NCI-H187 (cell line): Measurements from ENCODE around the gene KRT85.

Experiments used
- DNase-seq, 2 experiments: peaks; one replicate each; lab custom pipeline; 2025; lab: John Stamatoyannopoulos, UW

The KRT85 gene

GRCh38 chr12:52367876-52368275 is 595 bp upstream of the KRT85 start:
- DNase-seq = no peak

DNA sequence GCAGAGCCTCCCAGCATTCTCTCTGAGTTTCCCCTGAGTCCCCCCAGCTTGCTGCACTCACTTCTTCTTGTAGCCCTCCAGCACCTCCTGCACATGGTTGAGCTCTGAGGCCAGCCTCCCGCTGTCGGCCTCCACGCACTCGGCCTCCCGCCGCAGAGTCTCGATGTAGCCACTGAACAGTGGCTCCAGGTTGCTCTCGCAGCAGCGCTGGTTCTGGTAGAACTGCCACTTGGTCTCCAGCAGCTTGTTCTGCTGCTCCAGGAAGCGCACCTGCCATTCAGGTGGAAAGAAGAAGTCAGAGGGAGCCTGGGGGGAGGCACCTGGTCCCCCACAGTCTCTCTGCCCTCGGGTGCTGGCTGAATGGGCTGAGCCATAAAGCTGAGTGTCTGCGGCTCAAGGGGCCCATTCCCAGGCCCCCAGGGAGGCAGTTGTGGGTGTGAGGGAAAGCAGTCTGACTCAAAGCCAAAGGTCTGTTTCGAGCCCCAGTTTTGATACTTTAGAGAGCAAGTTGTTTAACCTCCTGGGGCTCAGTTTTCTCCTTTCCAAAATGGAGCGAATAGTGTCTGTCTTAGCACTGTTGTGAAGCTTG is 2.3 kb downstream of the KRT85 start:
- DNase-seq = no peak

DNA sequence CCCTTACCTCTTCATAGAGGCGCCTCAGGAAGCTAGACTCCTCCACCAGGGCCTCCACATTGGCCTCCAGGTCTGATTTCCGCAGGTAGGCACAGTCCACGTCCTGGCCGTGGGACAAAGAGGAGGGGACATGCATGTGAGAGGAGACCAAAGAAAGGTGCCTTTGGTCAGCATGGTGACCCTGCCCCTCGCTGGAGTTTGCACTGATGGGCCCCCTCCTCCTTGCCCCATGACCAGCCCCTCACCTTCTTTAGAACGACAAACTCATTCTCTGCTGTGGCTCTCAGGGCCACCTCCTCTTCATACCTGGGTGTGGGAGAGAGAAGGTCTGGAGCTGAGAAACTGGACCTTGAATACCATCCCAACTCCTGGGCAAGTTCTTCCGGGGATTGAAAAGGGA is 3.2 kb downstream of the KRT85 start:
- DNase-seq = no peak

DNA sequence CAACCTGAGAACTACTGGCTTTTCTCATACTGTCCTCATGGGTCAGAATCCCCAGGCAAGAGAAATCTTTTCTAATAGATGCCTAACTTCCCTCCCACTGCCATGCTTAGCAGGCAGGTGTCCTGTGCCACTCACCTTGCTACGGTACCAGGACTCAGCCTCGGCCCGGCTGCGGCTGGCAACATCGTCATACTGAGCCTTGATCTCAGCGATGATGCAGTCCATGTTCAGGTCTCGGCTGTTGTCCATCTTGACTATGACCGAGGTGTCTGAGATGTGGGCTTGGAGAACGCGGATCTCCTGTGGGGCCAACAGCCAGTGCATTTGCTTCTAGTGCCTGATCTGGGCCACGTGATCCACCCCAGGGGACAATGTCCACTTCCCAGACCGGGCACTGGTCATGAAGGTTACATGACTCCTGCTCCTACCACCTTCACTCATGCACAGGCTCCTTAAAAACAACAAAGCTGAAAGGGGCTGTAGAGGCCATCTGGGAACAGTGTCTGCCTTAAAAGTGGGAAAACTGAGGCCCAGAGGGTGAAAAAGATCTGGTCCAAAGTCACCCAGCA is 4.1 kb downstream of the KRT85 start:
- DNase-seq = no peak

- DNase-seq = no peak
Measured at GRCh38 chr12:52362118-52362726, 5.1 kb downstream of the KRT85 start.

DNA sequence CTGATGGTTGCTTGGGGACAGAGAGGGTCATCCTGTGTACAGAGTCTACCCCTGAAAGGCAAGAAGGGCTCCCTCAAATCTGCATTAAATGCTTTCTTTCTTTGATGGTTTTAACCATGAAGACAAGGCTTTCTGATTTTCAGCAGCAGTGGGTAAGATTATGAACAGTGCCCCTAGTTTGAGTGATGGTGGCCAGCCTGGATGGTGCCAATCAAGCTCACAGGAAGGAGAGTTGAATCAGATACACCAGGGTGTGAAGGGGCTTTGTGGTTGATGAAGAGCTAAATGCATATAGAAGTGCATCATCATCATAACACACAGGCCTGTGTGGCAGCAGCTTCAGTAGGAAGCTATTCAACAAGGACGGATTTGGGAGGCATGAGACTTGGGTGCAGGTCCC is 5.7 kb downstream of the KRT85 start:
- no peak for DNase-seq

GRCh38 chr12:52360663-52361271 is 6.5 kb downstream of the KRT85 start:
- no peak for DNase-seq

DNA sequence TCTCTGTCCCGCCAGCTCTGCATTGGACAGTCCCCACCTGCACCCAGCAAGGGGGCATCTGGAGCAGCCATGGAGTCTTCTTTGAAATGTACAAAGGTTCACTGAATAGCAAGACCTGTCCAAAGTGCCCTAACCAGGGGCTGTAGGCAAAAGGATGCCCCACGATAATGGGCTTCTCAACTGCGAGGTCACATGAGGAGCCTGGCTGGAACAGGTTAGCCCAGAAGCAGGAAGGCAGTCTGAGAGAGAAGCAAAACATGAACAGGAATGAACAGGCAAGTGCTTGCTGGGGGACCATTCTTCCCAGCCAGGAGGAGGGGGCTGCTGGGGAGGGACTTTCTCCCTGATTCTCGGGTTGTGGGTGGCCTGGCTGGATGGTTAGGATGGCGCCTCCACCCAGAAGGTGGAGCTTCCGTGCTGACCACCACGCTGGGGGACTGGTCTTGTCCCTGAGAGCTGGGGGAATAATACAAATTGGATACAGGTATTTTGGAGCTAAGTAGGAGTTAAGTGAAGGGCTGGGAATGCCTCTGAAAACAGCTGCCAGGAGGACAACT is 7.1 kb downstream of the KRT85 start:
- DNase-seq = no peak

DNA sequence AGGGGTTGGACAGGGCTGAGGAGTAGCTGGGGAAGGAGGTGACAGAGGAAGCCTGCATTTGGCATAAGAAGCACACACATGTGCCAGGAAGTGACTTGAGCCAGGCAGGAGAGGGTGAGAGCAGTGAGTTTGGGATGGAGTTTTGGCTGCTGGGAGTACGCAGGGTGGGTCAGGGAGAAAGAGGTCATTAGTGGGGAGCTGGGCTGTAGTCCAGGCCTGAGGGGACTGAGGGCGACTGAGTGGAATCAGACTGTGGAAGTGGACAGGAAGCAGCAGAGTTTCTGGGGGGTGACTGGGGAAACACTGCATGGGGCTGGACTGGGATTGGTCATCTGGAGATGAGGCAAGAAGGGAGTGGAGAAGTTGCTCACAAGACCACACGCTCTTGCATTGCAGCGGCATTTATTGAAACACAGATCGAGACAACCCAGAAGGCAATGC is 7.6 kb downstream of the KRT85 start:
- no peak for DNase-seq

DNA sequence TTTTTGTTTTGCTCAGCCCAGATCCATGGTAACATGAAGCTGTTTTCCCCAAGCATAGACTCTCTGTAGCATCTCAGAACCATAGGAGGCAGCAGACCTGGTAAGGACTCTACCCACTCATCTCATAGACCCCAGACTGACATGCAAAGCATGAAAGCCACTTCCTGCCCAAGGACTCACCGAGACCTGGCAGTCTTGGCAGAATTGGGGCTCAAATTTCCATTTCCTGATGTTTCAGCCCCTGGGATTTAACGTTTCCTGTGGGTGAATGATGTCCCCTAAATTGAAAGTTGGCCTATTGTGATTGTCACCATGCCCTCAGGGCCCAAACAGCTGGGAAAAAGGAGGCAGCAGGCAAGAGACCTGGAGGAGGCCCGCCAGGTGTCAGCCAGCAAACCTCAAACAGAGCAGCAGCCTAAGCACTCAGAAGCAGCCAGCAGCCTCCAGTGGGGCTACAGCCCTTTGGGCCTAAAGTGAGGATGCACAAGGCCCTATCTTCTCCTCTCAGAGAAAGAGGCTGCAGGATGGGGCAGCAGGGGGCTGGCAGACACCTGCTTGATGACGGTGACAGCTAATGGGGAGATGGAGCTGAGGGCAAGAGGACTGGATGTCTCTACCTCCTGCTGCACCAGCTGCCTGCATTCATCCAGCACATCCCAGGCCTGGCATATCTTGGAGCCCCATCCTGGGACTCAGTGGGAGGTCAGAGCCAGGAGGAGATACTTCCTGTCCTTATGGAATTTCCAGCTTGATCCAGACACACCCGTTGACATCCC is 8.5 kb downstream of the KRT85 start:
- no peak for DNase-seq

GRCh38 chr12:52356762-52357580 is 10.3 kb downstream of the KRT85 start:
- no peak for DNase-seq

GRCh38 chr12:52356031-52356761 is 11.1 kb downstream of the KRT85 start:
- no peak for DNase-seq

DNA sequence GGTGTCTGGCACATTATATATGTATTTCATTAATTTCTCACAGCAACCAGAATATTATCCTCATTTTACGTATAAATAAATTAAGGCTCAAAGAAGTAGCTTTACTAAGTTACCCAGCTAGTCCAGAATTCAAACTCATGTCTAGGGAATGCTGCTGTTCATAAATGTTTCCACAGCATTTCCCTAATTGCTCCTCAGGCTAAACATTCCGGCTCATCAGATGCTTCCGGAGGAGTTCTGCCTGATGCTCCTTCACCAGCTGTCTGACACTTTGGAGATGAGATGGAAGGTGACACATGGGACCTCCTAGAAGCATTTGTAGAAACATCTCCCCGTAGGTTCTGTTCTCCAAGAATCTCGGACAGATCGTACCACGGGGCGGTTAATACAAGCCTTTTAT is 12.1 kb downstream of the KRT85 start:
- no peak for DNase-seq

DNA sequence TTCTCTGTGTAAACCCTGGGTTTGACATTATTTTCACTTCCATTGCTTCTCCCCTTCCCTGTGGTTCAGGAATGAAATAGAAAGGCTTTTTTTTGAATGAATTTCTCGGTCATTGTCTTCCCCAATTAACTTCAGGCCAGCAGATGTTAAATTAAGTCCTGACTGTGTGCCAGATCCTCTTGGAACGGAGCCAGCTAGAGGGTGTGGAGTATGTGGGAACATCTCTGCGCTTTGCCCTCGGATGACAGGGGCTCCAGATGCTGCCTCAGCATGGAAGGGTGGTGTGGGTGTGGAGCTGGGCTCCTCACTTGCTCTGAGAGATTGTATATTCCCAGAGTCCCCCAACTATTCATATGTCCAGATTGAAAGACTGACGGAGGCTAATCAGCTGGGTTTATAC is 13.1 kb downstream of the KRT85 start:
- DNase-seq = no peak

GRCh38 chr12:52353766-52354165 is 13.5 kb downstream of the KRT85 start:
- no peak for DNase-seq

DNA sequence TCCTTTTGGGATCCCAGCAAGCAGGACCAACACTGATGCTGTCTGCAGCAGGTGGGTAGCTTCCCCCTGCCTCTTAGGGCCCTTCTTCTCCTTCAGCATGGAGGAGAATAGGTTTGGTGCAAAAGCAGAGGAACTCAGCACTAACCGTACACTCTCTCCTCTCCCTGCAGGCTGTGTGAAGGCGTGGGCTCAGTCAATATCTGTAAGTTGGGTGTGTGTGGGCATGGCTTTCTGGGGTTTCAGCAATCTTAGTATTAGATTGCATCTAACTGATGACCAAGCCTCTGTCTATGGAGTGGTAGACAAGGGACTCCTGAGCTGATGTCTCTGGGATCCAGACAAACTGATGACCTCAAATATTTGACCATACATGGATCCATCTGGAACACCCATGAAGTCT is 14.3 kb downstream of the KRT85 start:
- DNase-seq = no peak

GRCh38 chr12:52351196-52352059 is 15.9 kb downstream of the KRT85 start:
- no peak for DNase-seq

GRCh38 chr12:52350786-52351185 is 16.5 kb downstream of the KRT85 start:
- no peak for DNase-seq

GRCh38 chr12:52350021-52350620 is 17.2 kb downstream of the KRT85 start:
- no peak for DNase-seq
